ENCODE results near the gene CPEB3. TPM values are rescaled to one million over a fixed set of nuclear protein-coding genes. Genes with fewer than 3 reads are reported as not detected.

The CPEB3 gene
- total RNA-seq, 2 donors from 2014 or later, result 6.9 to 9.9 TPM

GRCh38 chr10:92278996-92279696 lies 11.7 kb downstream of the CPEB3 start:
- intact Hi-C loops (cut with DNase I, micrococcal nuclease), result no loop called here
- ATAC-seq (no peak), DNase-seq (no peak)

GRCh38 chr10:92274071-92274470 lies 16.8 kb downstream of the CPEB3 start:
- intact Hi-C loops (cut with DNase I, micrococcal nuclease), result no loop called here
- DNase-seq (no peak), ATAC-seq (no peak)

- ATAC-seq (no peak), DNase-seq (no peak)
- intact Hi-C loops (cut with DNase I, micrococcal nuclease), result no loop called here
Observed at GRCh38 chr10:92268748-92269147, 22.1 kb downstream of the CPEB3 start.

DNA sequence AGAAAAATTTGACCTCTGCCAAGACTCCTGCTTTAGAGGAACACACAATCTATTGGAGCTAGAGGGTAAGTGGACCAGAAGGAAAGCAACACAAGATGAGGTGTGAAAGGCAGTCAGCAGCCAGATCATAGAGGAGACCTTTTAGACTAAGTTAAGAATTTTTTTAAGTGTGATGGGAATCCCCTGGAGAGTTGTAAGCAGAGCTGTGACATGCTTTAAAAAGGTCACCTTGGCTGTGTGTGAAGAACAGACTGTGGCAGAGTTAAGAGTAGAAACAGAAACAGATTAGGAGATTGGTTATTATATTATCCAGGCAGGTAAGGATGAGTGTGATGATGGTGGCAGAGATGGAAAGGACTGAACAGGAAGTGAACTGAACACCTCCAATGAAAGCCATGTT lies 23.5 kb downstream of the CPEB3 start:
- ATAC-seq, result no peak

GRCh38 chr10:92265687-92266258 lies 25.1 kb downstream of the CPEB3 start:
- DNase-seq, result no peak
- intact Hi-C loops (cut with DNase I, micrococcal nuclease), result no loop called here
- no peak for ATAC-seq

More for the DNA sequence above, 23.5 kb downstream of the CPEB3 start:
- DNase-seq, result no peak
- intact Hi-C loops (cut with DNase I, micrococcal nuclease), result no loop called here

- ATAC-seq, result no peak
- DNase-seq, result no peak
- intact Hi-C loops (cut with DNase I, micrococcal nuclease), result no loop called here
Observed at GRCh38 chr10:92264249-92264648, 26.6 kb downstream of the CPEB3 start.

DNA sequence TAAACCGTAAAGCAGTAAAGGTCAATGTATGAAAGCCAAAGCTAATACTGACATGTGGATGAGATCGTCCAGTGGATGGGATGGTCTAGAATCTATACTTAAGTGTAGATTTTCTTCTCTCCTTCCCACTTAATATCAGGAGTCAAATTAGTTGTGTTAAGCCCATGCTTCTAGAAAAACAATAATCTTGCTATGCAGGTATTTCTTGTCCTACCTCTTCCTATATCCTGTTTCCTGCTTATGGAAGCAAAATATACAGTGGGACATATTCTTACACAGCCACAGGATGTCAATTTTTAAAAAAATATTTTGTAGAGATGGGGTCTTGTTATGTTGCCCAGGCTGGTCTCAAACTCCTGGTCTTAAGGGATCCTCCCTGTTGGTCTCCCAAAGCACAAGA lies 27.5 kb downstream of the CPEB3 start:
- intact Hi-C loops (cut with DNase I, micrococcal nuclease), result no loop called here
- ATAC-seq, result no peak
- DNase-seq, result no peak

- DNase-seq (no peak), ATAC-seq (peak; percentile 87)
- intact Hi-C loops (cut with DNase I, micrococcal nuclease), result no loop called here
Observed at GRCh38 chr10:92248566-92248965, 42.3 kb downstream of the CPEB3 start.

DNA sequence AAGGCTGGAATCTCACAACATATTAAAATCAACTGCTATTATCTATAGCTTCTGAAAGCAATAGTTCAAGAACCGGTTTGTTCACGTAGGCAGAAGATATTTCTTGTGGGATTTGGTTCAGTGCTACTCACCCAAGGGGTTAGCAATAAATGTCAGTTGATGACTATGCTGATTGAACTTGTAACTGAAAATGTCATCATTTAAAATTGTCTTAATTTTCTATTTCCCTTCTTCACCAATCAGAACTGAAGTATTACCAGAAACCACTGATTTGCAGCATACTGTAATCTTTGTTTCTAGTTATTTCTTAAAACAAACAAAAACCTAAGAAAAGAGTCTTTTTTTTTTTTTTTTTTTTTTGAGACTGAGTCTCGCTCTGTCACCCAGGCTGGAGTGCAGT lies 46.1 kb downstream of the CPEB3 start:
- no peak for ATAC-seq
- DNase-seq, result no peak
- intact Hi-C loops (cut with DNase I, micrococcal nuclease), result loop anchor here in 1 of 2 donors (5.0 kb wide), 1 partner anchor 43 kb away; no protein-coding TSS in a partner anchor

- intact Hi-C loops (cut with DNase I, micrococcal nuclease), result loop anchor here in 1 of 2 donors (5.0 kb wide), 1 partner anchor 44 kb away; no protein-coding TSS in a partner anchor
- ATAC-seq, result peak; percentile 60
Observed at GRCh38 chr10:92242910-92243671, 47.8 kb downstream of the CPEB3 start.

GRCh38 chr10:92242380-92242779 lies 48.5 kb downstream of the CPEB3 start:
- DNase-seq (no peak), ATAC-seq (no peak)
- intact Hi-C loops (cut with DNase I, micrococcal nuclease), result loop anchor here in 1 of 2 donors (5.0 kb wide), 1 partner anchor 45 kb away; no protein-coding TSS in a partner anchor

More at GRCh38 chr10:92242910-92243671, 47.8 kb downstream of the CPEB3 start:
- peak; percentile 71 to 72 for DNase-seq

- ATAC-seq (no peak), DNase-seq (no peak)
- intact Hi-C loops (cut with DNase I, micrococcal nuclease), result loop anchor here in 1 of 2 donors (5.0 kb wide), 1 partner anchor 46 kb away; no protein-coding TSS in a partner anchor
Observed at GRCh38 chr10:92241501-92241900, 49.4 kb downstream of the CPEB3 start.

GRCh38 chr10:92241158-92241500 lies 49.7 kb downstream of the CPEB3 start:
- ATAC-seq, result peak; percentile 36
- intact Hi-C loops (cut with DNase I, micrococcal nuclease), result loop anchor here in 1 of 2 donors (5.0 kb wide), 1 partner anchor 46 kb away; no protein-coding TSS in a partner anchor
- DNase-seq, result peak; percentile 32 to 48

- intact Hi-C loops (cut with DNase I, micrococcal nuclease), result loop anchor here in 1 of 2 donors (5.0 kb wide), 1 partner anchor 47 kb away; no protein-coding TSS in a partner anchor
- peak; percentile 71 for ATAC-seq
- peak; percentile 69 to 74 for DNase-seq
Observed at GRCh38 chr10:92240289-92241157, 50.4 kb downstream of the CPEB3 start.

DNA sequence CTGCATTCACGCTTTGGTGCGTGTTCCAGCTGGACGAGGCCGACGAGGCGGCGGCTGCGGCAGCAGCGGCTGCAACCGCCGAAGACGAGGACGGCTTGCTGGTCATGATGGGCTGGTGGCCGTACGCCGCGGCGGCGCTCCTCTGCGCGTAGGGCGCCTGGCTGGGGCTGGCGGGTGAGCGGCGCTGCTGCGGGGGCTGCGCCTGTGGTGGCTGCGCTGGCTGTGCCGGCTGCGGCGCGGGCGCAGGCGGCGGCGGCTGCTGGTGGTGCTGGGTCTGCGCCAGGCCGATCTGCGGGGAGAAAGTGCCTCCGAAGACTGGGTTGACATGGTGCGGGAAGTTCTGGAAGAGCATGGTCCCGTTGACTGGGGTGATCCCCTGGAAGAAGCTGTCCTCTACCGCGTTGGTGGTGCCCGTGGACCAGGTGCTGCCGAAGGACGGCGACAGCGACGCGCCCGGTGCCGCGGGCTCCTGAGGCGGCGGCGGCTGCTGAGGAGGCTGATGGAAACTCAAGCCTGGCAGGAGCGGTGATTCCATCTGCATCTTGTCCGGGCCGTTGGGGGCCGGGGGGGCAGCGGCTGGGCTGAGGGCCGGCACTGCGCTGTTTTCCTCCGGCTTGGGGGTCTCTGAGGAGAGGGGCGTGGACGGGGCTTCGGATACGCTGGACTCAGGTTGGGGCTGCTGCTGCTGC lies 51.1 kb downstream of the CPEB3 start:
- DNase-seq, result peak; percentile 37 to 67
- intact Hi-C loops (cut with DNase I, micrococcal nuclease), result loop anchor here in 1 of 2 donors (5.0 kb wide), 1 partner anchor 48 kb away; no protein-coding TSS in a partner anchor
- ATAC-seq, result peak; percentile 43

- DNase-seq, result no peak
- peak; percentile 0 for ATAC-seq
- intact Hi-C loops (cut with DNase I, micrococcal nuclease), result no loop called here
Observed at GRCh38 chr10:92239151-92239599, 51.7 kb downstream of the CPEB3 start.

- intact Hi-C loops (cut with DNase I, micrococcal nuclease), result no loop called here
- peak; percentile 73 for ATAC-seq
- peak; percentile 59 to 71 for DNase-seq
Observed at GRCh38 chr10:92238586-92239098, 52.2 kb downstream of the CPEB3 start.
